ENCODE data around the gene SULT6B1. TPM values are rescaled to one million over a fixed set of nuclear protein-coding genes. Genes with fewer than 3 reads are reported as not detected.

SULT6B1 gene
- total and polyA plus RNA-seq, 2 donors (not counting 3 experiments of a cell fraction or from before 2014, with no cell fraction given): not detected

DNA sequence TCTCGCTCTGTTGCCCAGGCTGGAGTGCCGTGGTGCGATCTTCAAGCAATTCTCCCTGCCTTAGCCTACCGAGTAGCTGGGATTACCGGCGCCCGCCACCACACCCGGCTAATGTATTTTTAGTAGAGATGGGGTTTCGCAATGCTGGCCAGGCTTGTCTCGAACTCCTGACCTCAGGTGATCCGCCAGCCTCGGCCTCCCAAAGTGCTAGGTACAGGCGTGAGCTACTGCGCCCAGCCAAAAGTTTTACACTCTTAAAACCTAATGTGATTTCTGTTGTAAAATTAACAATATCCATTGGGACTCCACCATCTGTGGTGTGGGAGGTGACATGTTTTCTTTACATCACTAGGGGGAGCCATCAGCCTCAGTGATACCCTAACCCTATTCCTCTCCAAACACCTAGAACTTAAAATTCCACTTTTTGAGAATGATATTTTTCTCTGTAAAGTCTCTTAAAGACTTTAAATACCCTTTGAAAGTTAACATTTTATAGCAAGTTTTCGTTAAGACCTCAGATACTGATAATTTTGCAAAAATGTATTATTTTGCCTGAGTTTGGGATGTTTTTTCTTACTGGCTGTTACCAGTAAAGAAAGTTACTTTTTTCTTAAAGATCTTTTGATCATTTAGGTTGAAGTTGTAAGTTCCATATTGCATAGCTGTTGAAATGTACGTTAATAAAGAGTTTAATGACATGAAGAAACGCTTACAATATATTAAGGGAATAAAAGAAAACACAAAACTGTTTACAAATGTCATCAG is 20.1 kb downstream of the SULT6B1 start:
- H2AFZ ChIP-seq (ENCODE audit: low read depth, low read length): peak overlapping the region; percentile 46
- POLR2A ChIA-PET: no interaction called here
- H3K27ac ChIP-seq (ENCODE audit: insufficient read depth, low read depth, low read length): no peak overlapping the region
- TF ChIP-seq GATA2 (IDR thresholded peaks at IDR 0.05; ENCODE audit: insufficient read depth, insufficient read length, low read depth, low read length): no peak
- no peak for TF ChIP-seq POLR2A (IDR thresholded peaks at IDR 0.05; ENCODE audit: low read depth, low read length)
- TF ChIP-seq JUN (IDR thresholded peaks at IDR 0.05; ENCODE audit: borderline replicate concordance, insufficient read depth, insufficient read length, low read depth): no peak
- TF ChIP-seq FOS (IDR thresholded peaks at IDR 0.05; ENCODE audit: borderline replicate concordance, insufficient read depth, low read length): no peak
- TF ChIP-seq, protein P1, sequence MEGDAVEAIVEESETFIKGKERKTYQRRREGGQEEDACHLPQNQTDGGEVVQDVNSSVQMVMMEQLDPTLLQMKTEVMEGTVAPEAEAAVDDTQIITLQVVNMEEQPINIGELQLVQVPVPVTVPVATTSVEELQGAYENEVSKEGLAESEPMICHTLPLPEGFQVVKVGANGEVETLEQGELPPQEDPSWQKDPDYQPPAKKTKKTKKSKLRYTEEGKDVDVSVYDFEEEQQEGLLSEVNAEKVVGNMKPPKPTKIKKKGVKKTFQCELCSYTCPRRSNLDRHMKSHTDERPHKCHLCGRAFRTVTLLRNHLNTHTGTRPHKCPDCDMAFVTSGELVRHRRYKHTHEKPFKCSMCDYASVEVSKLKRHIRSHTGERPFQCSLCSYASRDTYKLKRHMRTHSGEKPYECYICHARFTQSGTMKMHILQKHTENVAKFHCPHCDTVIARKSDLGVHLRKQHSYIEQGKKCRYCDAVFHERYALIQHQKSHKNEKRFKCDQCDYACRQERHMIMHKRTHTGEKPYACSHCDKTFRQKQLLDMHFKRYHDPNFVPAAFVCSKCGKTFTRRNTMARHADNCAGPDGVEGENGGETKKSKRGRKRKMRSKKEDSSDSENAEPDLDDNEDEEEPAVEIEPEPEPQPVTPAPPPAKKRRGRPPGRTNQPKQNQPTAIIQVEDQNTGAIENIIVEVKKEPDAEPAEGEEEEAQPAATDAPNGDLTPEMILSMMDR (IDR thresholded peaks at IDR 0.05; ENCODE audit: extremely low read depth in 1 of 2, insufficient read depth in 1 of 2, low read depth in 1 of 2, low read length in 2 of 2): peak; percentile 57 to 64
- no peak for TF ChIP-seq EZH2 (IDR thresholded peaks at IDR 0.05; ENCODE audit: borderline replicate concordance, low read depth, low read length, severe bottlenecking)
- no peak for TF ChIP-seq MYC (IDR thresholded peaks at IDR 0.05; ENCODE audit: low read depth, low read length)
- no TSS peak for BruUV-seq (replicated peaks)
- no peak overlapping the region for H3K4me2 ChIP-seq (ENCODE audit: insufficient read depth, low read length)
- no peaks in the 10 kb centered on the region for H3K79me2 ChIP-seq (ENCODE audit: control insufficient read depth, insufficient read depth, low read length)
- no peaks in the 10 kb centered on the region for H3K9me1 ChIP-seq (replicated peaks; ENCODE audit: control insufficient read depth, extremely low read depth, insufficient read depth, low read length)
- peak; percentile 78 for FAIRE-seq
- H3K4me1 ChIP-seq (ENCODE audit: control insufficient read depth, extremely low read depth, insufficient read depth, low read length): no peaks in the 10 kb centered on the region
- no peak overlapping the region for H3K9ac ChIP-seq (replicated peaks; ENCODE audit: extremely low read depth, insufficient read depth, low read length)
- dilution Hi-C loops (cut with MboI; ENCODE audit: extremely low pct_ligation_motif_present, low sequenced_read_pairs): no loop called here
- CTCF ChIA-PET: interaction anchor here (0.7 to 2.9 kb wide), 13 partner anchors 11 to 1106 kb away, joined by 3 to 14 read pairs (median 4); partner anchors contain the start of genes CEBPZOS and EIF2AK2
- no peaks in the 10 kb centered on the region for H3K9me3 ChIP-seq (replicated peaks; ENCODE audit: control insufficient read depth, insufficient read depth, low read length)
- no peaks in the 10 kb centered on the region for H3K27me3 ChIP-seq (ENCODE audit: control insufficient read depth in 2 of 2, insufficient read depth in 2 of 2, low read length in 2 of 2)
- no peaks in the 10 kb centered on the region for H3K36me3 ChIP-seq (ENCODE audit: control insufficient read depth in 2 of 2, extremely low read depth in 1 of 2, insufficient read depth in 2 of 2, low read length in 2 of 2)
- DNase-seq (ENCODE audit: low read depth, low spot score): peak; percentile 56
- intact Hi-C loops (cut with micrococcal nuclease): loop anchor here (1.0 to 2.0 kb wide), 4 partner anchors 63 to 723 kb away; partner anchors contain the start of genes CEBPZ and NDUFAF7
- H4K20me1 ChIP-seq (replicated peaks; ENCODE audit: control insufficient read depth, extremely low read depth, insufficient read depth, low read length): no peaks in the 10 kb centered on the region
- no peak overlapping the region for H3K4me3 ChIP-seq (replicated peaks in 1 of 3; ENCODE audit: insufficient read depth in 1 of 3, low read depth in 1 of 3, low read length in 3 of 3)
